Measurements from ENCODE around the gene STARD10. TPM values are rescaled to one million over a fixed set of nuclear protein-coding genes. Genes with fewer than 3 reads are reported as not detected.

The STARD10 gene
- total RNA-seq, 1 experiment from 2014 or later: 55.1 TPM

DNA sequence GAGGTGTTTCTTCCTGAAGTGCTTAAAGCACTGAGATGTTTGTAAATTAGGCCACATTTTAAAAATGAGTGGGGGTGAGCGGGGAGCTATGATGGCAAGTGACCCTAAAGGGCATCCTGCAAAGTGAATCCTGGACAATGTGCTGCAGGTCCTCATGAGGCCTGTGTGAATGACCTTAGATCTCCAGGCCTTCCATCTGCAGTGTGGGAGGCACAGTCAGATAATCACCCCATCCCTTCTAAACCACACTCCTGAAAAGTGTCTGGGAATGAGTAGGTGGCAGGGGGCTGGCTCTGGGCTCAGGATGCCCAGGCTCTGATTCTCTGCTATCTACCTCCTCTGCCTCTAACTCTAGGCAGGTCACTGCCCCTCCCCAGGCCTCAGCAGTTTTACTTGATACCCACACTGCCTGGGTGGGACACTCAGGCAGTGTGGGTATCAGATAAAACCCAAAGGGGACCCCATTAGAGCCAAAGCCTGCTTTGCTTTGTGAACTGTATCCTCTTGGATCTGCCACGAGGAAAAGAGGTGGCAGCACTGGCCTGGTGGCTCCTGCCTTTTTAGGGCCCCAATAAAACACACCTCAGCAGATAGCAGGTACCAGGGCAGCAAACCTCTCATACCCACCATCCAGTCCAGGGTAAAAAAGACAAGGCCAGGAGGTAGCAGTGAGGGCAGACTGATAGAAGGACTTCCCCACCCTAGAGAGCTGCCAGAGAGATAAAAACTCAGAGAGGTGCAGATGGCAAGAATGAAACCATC lies 10.5 kb downstream of the STARD10 start:
- H3K27me3 Mint-ChIP-seq (ENCODE audit: unreplicated experiment): no peaks in the 10 kb centered on the region
- CTCF ChIA-PET: interaction anchor here (0.6 to 3.5 kb wide), 3 partner anchors 10 to 58 kb away, joined by 3 to 15 read pairs (median 5); partner anchors contain the start of gene STARD10
- TF ChIP-seq, protein P1, sequence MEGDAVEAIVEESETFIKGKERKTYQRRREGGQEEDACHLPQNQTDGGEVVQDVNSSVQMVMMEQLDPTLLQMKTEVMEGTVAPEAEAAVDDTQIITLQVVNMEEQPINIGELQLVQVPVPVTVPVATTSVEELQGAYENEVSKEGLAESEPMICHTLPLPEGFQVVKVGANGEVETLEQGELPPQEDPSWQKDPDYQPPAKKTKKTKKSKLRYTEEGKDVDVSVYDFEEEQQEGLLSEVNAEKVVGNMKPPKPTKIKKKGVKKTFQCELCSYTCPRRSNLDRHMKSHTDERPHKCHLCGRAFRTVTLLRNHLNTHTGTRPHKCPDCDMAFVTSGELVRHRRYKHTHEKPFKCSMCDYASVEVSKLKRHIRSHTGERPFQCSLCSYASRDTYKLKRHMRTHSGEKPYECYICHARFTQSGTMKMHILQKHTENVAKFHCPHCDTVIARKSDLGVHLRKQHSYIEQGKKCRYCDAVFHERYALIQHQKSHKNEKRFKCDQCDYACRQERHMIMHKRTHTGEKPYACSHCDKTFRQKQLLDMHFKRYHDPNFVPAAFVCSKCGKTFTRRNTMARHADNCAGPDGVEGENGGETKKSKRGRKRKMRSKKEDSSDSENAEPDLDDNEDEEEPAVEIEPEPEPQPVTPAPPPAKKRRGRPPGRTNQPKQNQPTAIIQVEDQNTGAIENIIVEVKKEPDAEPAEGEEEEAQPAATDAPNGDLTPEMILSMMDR (IDR thresholded peaks at IDR 0.05; ENCODE audit: unreplicated experiment): no peak
- no peak overlapping the region for H3K4me3 Mint-ChIP-seq (ENCODE audit: low read depth, unreplicated experiment)
- peaks cover 23% of the 10 kb centered on the region for H3K4me1 Mint-ChIP-seq (ENCODE audit: low read depth, unreplicated experiment)
- no TSS peak for BruUV-seq (replicated peaks)
- intact Hi-C loops (cut with micrococcal nuclease; ENCODE audit: unreplicated experiment): no loop called here
- no peak for DNase-seq
- H3K27ac Mint-ChIP-seq (ENCODE audit: unreplicated experiment): no peak overlapping the region
- H3K9me3 Mint-ChIP-seq (ENCODE audit: low read depth, unreplicated experiment): no peaks in the 10 kb centered on the region
- peaks cover 33% of the 10 kb centered on the region for H3K36me3 Mint-ChIP-seq (ENCODE audit: insufficient read depth, unreplicated experiment)

DNA sequence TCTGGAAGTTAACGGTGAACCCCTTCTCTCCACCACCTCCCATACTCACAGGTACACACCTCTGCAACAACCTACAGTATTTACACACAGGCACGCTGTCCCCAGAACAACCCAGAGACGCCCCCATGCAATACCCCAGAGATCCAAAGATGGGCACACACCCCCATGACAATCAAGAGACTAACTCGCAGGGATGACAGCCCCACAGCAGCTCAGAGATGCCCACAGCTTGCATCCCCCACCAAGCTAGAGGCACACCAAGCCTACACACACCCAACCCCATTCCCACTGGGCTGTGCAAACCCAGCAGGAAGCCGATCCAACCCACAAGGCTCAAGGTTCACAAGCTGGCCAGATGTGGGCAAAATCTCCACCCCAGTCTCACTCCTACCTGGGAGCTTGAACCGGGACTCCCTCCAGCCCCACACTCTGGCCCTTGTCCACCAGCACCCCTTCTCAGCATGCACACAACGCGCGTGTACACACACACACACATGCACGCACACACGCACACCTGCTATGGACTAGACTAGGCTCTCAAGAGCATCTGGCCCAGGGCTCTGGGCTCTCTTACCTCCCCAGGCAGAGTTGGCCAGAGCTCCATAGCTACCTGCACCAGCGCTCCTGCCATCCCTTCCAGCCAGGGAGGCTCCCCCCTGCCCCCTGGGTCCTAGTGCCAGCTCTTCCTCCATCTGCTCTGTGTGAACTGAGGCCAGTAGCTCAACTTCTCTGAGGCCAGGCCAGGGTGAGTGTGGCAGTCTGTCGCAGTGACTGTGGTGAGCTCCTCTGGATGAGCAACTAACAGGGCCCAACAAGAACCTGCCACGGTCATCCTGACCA lies 11.5 kb downstream of the STARD10 start:
- peaks cover 33% of the 10 kb centered on the region for H3K36me3 Mint-ChIP-seq (ENCODE audit: insufficient read depth, unreplicated experiment)
- peak; percentile 26 for DNase-seq
- H3K27ac Mint-ChIP-seq (ENCODE audit: unreplicated experiment): peak overlapping the region; percentile 56
- TF ChIP-seq, protein P1 (IDR thresholded peaks at IDR 0.05; ENCODE audit: unreplicated experiment): no peak
- intact Hi-C loops (cut with micrococcal nuclease; ENCODE audit: unreplicated experiment): no loop called here
- H3K27me3 Mint-ChIP-seq (ENCODE audit: unreplicated experiment): no peaks in the 10 kb centered on the region
- H3K4me1 Mint-ChIP-seq (ENCODE audit: low read depth, unreplicated experiment): peaks cover 30% of the 10 kb centered on the region
- H3K4me3 Mint-ChIP-seq (ENCODE audit: low read depth, unreplicated experiment): peak overlapping the region; percentile 82
- H3K9me3 Mint-ChIP-seq (ENCODE audit: low read depth, unreplicated experiment): no peaks in the 10 kb centered on the region
- CTCF ChIA-PET: interaction anchor here (0.6 to 3.5 kb wide), 4 partner anchors 11 to 59 kb away, joined by 3 to 15 read pairs (median 4); partner anchors contain the start of gene STARD10
- BruUV-seq (replicated peaks): TSS peak; percentile 65

DNA sequence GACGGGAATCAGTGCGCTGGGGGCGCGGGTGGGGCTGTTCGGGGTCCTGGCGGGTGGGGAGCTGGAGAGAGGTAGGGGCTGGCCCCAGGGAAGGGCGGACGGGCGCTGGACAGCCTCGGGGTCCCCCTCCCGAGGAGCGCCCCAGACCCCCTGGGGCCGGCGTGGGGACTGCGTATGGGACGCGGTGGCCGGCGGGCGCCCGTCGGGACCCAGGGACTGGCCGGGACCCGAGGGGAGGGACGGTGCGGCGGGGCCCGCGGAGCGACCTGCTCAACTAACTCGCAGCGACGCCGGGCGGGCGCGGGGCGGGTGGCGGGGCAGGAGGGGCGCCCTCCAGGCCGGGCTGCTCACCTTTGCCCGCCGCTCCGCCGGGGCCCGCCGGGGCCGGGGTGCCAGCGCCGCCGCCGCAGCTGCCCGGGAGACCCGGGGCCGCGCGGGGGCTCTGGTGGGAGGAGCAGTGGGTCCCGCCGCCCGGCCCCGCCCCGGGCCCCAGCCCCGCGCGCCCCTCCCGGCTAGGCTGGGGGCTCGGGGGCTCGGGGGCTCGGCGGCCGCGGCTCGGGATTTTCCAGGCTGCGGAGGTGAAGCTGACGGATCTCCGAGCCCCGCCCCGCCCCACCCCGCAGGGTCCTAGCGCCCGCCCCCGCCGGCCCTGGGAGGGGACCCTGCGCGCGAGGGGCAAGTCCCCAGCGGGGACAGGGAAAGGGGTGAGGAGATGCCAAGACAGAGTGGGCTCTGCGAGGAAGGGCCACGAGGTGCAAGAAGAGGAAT lies 12.3 kb downstream of the STARD10 start:
- CTCF ChIA-PET: interaction anchor here (1.1 to 3.5 kb wide), 3 partner anchors 12 to 58 kb away, joined by 4 to 15 read pairs (median 8); partner anchors contain the start of gene STARD10
- BruUV-seq (replicated peaks): no TSS peak
- H3K4me1 Mint-ChIP-seq (ENCODE audit: low read depth, unreplicated experiment): peaks cover 30% of the 10 kb centered on the region
- peaks cover 33% of the 10 kb centered on the region for H3K36me3 Mint-ChIP-seq (ENCODE audit: insufficient read depth, unreplicated experiment)
- H3K27ac Mint-ChIP-seq (ENCODE audit: unreplicated experiment): peak overlapping the region; percentile 56
- TF ChIP-seq, protein P1 (IDR thresholded peaks at IDR 0.05; ENCODE audit: unreplicated experiment): no peak
- no peaks in the 10 kb centered on the region for H3K27me3 Mint-ChIP-seq (ENCODE audit: unreplicated experiment)
- intact Hi-C loops (cut with micrococcal nuclease; ENCODE audit: unreplicated experiment): no loop called here
- peak overlapping the region; percentile 82 for H3K4me3 Mint-ChIP-seq (ENCODE audit: low read depth, unreplicated experiment)
- no peaks in the 10 kb centered on the region for H3K9me3 Mint-ChIP-seq (ENCODE audit: low read depth, unreplicated experiment)
- DNase-seq: peak; percentile 41

DNA sequence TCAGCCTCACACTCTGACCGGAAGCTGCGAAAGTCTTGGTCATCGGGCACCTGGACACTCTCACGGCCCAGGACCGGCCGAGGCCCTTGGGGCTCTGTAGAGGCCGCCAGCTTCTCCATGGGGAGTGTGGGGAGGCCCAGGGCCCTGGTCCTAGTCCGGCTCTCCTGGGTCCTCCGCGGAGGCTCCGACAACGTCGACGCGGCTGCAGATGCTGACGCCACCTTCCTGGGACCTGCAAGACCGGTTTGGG lies 12.9 kb downstream of the STARD10 start:
- peaks cover 33% of the 10 kb centered on the region for H3K36me3 Mint-ChIP-seq (ENCODE audit: insufficient read depth, unreplicated experiment)
- H3K9me3 Mint-ChIP-seq (ENCODE audit: low read depth, unreplicated experiment): no peaks in the 10 kb centered on the region
- TF ChIP-seq, protein P1 (IDR thresholded peaks at IDR 0.05; ENCODE audit: unreplicated experiment): no peak
- H3K4me3 Mint-ChIP-seq (ENCODE audit: low read depth, unreplicated experiment): peak overlapping the region; percentile 82
- BruUV-seq (replicated peaks): no TSS peak
- intact Hi-C loops (cut with micrococcal nuclease; ENCODE audit: unreplicated experiment): no loop called here
- CTCF ChIA-PET: interaction anchor here (1.1 to 3.5 kb wide), 3 partner anchors 12 to 58 kb away, joined by 4 to 15 read pairs (median 8); partner anchors contain the start of gene STARD10
- no peaks in the 10 kb centered on the region for H3K27me3 Mint-ChIP-seq (ENCODE audit: unreplicated experiment)
- H3K4me1 Mint-ChIP-seq (ENCODE audit: low read depth, unreplicated experiment): peaks cover 30% of the 10 kb centered on the region
- H3K27ac Mint-ChIP-seq (ENCODE audit: unreplicated experiment): no peak overlapping the region
- peak; percentile 75 for DNase-seq
